CD4-positive, alpha-beta memory T cell (primary cell): Measurements from ENCODE around the gene ENOX2. TPM values are rescaled to one million over a fixed set of nuclear protein-coding genes. Genes with fewer than 3 reads are reported as not detected.
"Not testable (repeated sequence)": the region's sequence is repeated elsewhere in the genome, so short reads cannot be mapped to it uniquely, and the experiment has no call there.

Source experiments
- CTCF ChIA-PET: fragments of 350-600 bp; sonication (Branson Sonifier 250); formaldehyde crosslinking; loops from one replicate; lab custom pipeline; 2021; ENCODE audit warnings: inconsistent platforms; ENCODE audit not compliant: partially characterized antibody; lab: Charles Lee
- POLR2A ChIA-PET: fragments of 350-600 bp; sonication (Branson Sonifier 250); formaldehyde crosslinking; loops from one replicate; lab custom pipeline; 2021; ENCODE audit not compliant: partially characterized antibody; lab: Charles Lee
- DNase-seq, 5 donors: peaks; one replicate each; pipeline versions ENCODE4 v3.0.0 to v3.0.0-alpha.2; 2020 to 2022; ENCODE audit warnings: mixed read lengths in 1 of 5
- H3K27ac ChIP-seq: one replicate; pipeline ENCODE4 v1.7.0; 2013; ENCODE audit warnings: low read depth, low read length
- H3K27me3 ChIP-seq: 2 replicates; pipeline ENCODE4 v1.7.0; 2013; ENCODE audit warnings: mild to moderate bottlenecking, low read length, moderate library complexity; ENCODE audit not compliant: insufficient read depth
- H3K36me3 ChIP-seq: 2 replicates; pipeline ENCODE4 v1.7.0; 2013; ENCODE audit warnings: mild to moderate bottlenecking, low read length, moderate library complexity; ENCODE audit not compliant: insufficient read depth
- H3K4me1 ChIP-seq: 2 replicates; pipeline ENCODE4 v1.7.0; 2013; ENCODE audit warnings: mild to moderate bottlenecking, low read length, moderate library complexity; ENCODE audit not compliant: insufficient read depth
- H3K4me3 ChIP-seq, 2 donors: one replicate each; pipeline ENCODE4 v1.7.0; 2013; ENCODE audit warnings: low read length in 2 of 2, mild to moderate bottlenecking in 1 of 2
- H3K9me3 ChIP-seq, 2 donors: one replicate each; pipeline ENCODE4 v1.7.0; 2013; ENCODE audit warnings: low read length in 2 of 2, control low read depth in 1 of 2; ENCODE audit not compliant: control insufficient read depth in 1 of 2
- H3K27ac Mint-ChIP-seq, 7 donors: one replicate each; pipeline ENCODE4 v1.8.0; 2020 to 2021; ENCODE audit warnings: mixed read lengths in 7 of 7, mild to moderate bottlenecking in 6 of 7, inconsistent platforms in 3 of 7, moderate library complexity in 3 of 7
- H3K27me3 Mint-ChIP-seq, 2 donors: one replicate each; pipeline ENCODE4 v1.8.0; 2020 to 2021; ENCODE audit warnings: mixed read lengths in 2 of 2
- H3K36me3 Mint-ChIP-seq, 2 donors: one replicate each; pipeline ENCODE4 v1.8.0; 2020 to 2021; ENCODE audit warnings: mixed read lengths in 2 of 2, inconsistent platforms in 1 of 2, mild to moderate bottlenecking in 1 of 2
- H3K4me1 Mint-ChIP-seq, 4 donors: one replicate each; pipeline ENCODE4 v1.8.0; 2020 to 2021; ENCODE audit warnings: mixed read lengths in 4 of 4, mild to moderate bottlenecking in 1 of 4
- H3K4me3 Mint-ChIP-seq, 8 donors: one replicate each; pipeline ENCODE4 v1.8.0; 2020 to 2021; ENCODE audit warnings: mixed read lengths in 8 of 8, mild to moderate bottlenecking in 7 of 8, moderate library complexity in 6 of 8, inconsistent platforms in 3 of 8
- H3K9me3 Mint-ChIP-seq, 8 donors: one replicate each; pipeline ENCODE4 v1.8.0; 2020 to 2021; ENCODE audit warnings: mixed read lengths in 8 of 8, mild to moderate bottlenecking in 5 of 8, inconsistent platforms in 3 of 8, moderate library complexity in 1 of 8
- intact Hi-C: fragments of 100-400 bp; cut with micrococcal nuclease; formaldehyde crosslinking; loops from one replicate; pipeline ENCODE4 v1.15.1; 2023
- polyA plus RNA-seq, 2 donors: library from polyadenylated mRNA; unstranded; fragments of 300-500 nt; fragmentation: Illumina TruSeq; gene quantifications; one replicate each; pipeline ENCODE4 v1.2.3, GENCODE V29; 2021
- total RNA-seq, 2 experiments: library from RNA; stranded (reverse); gene quantifications; one replicate each; pipeline ENCODE4 v1.2.3, GENCODE V29; 2021

The ENOX2 gene
- total and polyA plus RNA-seq, 4 experiments from 2014 or later = 13.6 to 19.3 (median 14.9) TPM

DNA sequence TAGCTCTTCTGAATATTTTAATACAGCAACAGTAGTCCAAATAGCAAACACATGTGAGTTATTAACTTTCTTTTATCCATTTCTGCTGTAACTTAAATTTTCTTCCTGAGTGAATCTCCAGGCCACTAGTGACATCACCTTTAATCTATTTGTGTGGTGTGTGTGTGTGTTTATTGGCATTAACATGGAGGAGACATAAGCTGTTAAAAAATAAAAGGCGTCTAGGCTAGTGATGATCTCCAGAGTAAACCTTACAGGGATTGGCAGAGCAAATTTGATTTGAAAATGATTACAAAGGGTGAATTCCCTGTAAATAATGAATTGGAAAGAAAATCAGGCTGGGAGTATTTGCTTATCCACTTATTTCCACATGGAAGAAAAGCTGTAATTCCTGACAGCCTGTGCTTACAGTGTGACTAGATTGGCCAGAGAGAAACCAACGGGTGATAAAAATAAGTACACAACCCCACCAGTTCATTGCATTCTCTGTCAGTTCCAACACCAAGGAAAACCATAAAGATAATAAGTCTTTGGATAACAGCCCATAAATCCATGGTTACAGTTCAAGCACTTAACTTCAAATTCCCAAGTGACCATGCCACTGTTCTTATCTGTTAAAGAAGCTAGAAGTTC, 186.1 kb downstream of the ENOX2 start:
- Mint-ChIP-seq H3K36me3 (peaks cover 0 to 2% of the 10 kb centered on the region in 2 donors), H3K27ac (no peak overlapping the region), H3K27me3 (no peaks in the 10 kb centered on the region), H3K4me1 (peaks cover 0 to 1% (median 0%) of the 10 kb centered on the region in 4 donors), H3K4me3 (no peak overlapping the region), H3K9me3 (no peaks in the 10 kb centered on the region)
- Histone ChIP-seq H3K4me3 (no peak overlapping the region), H3K27me3 (no peaks in the 10 kb centered on the region), H3K4me1 (no peaks in the 10 kb centered on the region), H3K36me3 (no peaks in the 10 kb centered on the region), H3K9me3 (no peaks in the 10 kb centered on the region), H3K27ac (no peak overlapping the region)
- CTCF ChIA-PET = no interaction called here
- intact Hi-C loops = no loop called here
- POLR2A ChIA-PET = no interaction called here
- no peak for DNase-seq

DNA sequence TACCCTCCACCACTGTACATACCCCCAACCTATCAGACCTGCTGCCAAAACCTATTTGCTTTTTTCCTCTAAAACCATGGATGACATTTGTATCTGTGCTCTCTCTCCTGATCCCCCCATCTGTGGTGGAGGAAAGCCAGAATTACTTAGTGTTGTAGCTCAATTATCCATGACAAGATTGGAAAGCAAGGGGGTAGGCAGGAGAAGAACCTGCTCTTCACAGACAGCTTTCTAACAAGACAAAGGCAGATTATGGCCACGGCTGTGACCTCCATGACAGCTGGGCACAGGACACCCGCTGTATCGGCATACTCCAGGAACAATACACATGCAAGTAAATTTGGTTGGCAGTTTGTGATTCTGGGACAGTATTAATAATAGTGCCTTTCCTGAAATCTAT, 186.7 kb downstream of the ENOX2 start:
- Histone ChIP-seq H3K36me3 (no peaks in the 10 kb centered on the region), H3K27me3 (no peaks in the 10 kb centered on the region), H3K4me1 (no peaks in the 10 kb centered on the region), H3K9me3 (no peaks in the 10 kb centered on the region), H3K4me3 (no peak overlapping the region), H3K27ac (no peak overlapping the region)
- Mint-ChIP-seq H3K4me1 (peaks cover 0 to 1% (median 0%) of the 10 kb centered on the region in 4 donors), H3K9me3 (no peaks in the 10 kb centered on the region), H3K36me3 (peaks cover 0 to 4% of the 10 kb centered on the region in 2 donors), H3K4me3 (no peak overlapping the region), H3K27me3 (no peaks in the 10 kb centered on the region), H3K27ac (peak overlapping the region in 1 of 7 donors; percentile 0)
- DNase-seq = no peak
- ChIA-PET POLR2A (no interaction called here), CTCF (no interaction called here)
- intact Hi-C loops = no loop called here

DNA sequence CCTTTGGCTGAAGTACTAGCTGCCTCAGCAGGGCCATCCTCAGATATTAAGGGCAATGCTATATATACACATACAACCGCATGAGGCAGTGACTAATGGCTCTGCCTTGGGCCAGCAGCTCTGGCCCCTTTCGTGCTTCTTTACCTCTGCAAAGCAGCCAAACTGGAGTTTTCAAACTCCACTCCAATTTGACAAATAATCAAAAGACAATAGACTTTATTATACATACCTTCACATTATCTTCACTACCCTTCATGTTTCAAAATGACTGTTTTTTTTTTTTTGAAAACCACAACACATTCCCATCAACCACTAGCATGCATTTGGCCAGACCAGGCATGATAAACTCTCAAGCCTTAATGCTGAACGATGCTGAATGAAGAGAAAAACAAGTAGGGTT, 187.7 kb downstream of the ENOX2 start:
- CTCF ChIA-PET = no interaction called here
- no peaks in the 10 kb centered on the region for H3K9me3 Mint-ChIP-seq
- no peak overlapping the region for H3K4me3 Mint-ChIP-seq

DNA sequence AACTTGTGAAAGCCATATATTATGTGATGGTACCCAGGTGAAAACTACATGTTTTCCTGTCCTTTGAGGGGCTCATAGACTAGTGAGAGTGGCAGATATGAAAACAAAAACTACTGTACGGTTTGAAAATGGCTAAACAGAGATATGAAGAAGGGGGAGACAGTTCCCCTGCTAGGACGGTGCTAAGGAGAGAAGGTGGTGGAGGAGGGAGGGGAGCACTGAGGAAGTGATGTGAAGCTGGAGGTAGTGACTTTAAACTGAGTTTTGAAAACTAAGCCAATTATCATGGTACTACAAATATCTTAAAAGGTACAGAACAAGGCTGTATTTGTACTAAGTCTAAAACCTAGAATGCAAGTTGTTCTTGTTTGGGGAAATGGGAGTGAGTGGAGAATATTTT, 188.3 kb downstream of the ENOX2 start:
- Histone ChIP-seq H3K27ac (no peak overlapping the region), H3K9me3 (no peaks in the 10 kb centered on the region), H3K27me3 (no peaks in the 10 kb centered on the region), H3K4me3 (no peak overlapping the region), H3K36me3 (no peaks in the 10 kb centered on the region), H3K4me1 (no peaks in the 10 kb centered on the region)
- no peak for DNase-seq
- Mint-ChIP-seq H3K9me3 (no peaks in the 10 kb centered on the region), H3K36me3 (peaks cover 0 to 3% of the 10 kb centered on the region in 2 donors), H3K27ac (no peak overlapping the region), H3K27me3 (no peaks in the 10 kb centered on the region), H3K4me3 (no peak overlapping the region), H3K4me1 (peaks cover 0 to 1% (median 0%) of the 10 kb centered on the region in 4 donors)
- intact Hi-C loops = no loop called here
- ChIA-PET CTCF (no interaction called here), POLR2A (no interaction called here)

More for the DNA sequence above, 187.7 kb downstream of the ENOX2 start:
- intact Hi-C loops = no loop called here
- H3K27me3 Mint-ChIP-seq = no peaks in the 10 kb centered on the region
- Histone ChIP-seq H3K4me3 (no peak overlapping the region), H3K4me1 (no peaks in the 10 kb centered on the region), H3K9me3 (no peaks in the 10 kb centered on the region), H3K36me3 (no peaks in the 10 kb centered on the region), H3K27me3 (no peaks in the 10 kb centered on the region), H3K27ac (no peak overlapping the region)
- H3K27ac Mint-ChIP-seq = no peak overlapping the region
- H3K4me1 Mint-ChIP-seq = peaks cover 0 to 1% (median 0%) of the 10 kb centered on the region in 4 donors
- no peak for DNase-seq
- H3K36me3 Mint-ChIP-seq = peaks cover 0 to 5% of the 10 kb centered on the region in 2 donors
- POLR2A ChIA-PET = no interaction called here

DNA sequence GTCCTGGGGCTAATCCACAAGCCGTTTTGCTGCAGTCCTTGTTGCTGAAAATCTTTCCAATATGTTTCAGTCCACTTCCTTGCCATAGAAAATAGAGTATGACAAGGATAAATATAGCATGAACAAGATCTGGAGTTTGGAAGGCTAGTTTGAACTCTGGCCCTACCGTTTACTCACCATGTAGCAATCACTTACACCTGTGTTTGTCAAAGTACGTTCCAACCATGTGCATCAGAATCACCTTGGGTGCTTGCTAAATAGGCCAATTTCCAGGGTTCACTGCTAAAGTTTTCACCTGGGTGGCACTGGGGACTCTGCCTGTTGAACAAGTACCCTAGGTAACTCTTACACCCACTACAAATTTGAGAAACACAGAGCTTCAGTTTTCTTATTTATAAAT, 188.9 kb downstream of the ENOX2 start:
- CTCF ChIA-PET = no interaction called here
- no peaks in the 10 kb centered on the region for H3K36me3 ChIP-seq
- H3K27me3 Mint-ChIP-seq = no peaks in the 10 kb centered on the region
- no peak overlapping the region for H3K4me3 ChIP-seq
- H3K27ac Mint-ChIP-seq = no peak overlapping the region
- H3K9me3 ChIP-seq = no peaks in the 10 kb centered on the region
- no peak overlapping the region for H3K4me3 Mint-ChIP-seq
- POLR2A ChIA-PET = no interaction called here
- no peak for DNase-seq
- H3K36me3 Mint-ChIP-seq = peaks cover 0 to 3% of the 10 kb centered on the region in 2 donors
- no peaks in the 10 kb centered on the region for H3K9me3 Mint-ChIP-seq
- no peak overlapping the region for H3K27ac ChIP-seq
- H3K4me1 Mint-ChIP-seq = peaks cover 0 to 1% (median 0%) of the 10 kb centered on the region in 4 donors
- no peaks in the 10 kb centered on the region for H3K4me1 ChIP-seq
- intact Hi-C loops = no loop called here
- H3K27me3 ChIP-seq = no peaks in the 10 kb centered on the region

DNA sequence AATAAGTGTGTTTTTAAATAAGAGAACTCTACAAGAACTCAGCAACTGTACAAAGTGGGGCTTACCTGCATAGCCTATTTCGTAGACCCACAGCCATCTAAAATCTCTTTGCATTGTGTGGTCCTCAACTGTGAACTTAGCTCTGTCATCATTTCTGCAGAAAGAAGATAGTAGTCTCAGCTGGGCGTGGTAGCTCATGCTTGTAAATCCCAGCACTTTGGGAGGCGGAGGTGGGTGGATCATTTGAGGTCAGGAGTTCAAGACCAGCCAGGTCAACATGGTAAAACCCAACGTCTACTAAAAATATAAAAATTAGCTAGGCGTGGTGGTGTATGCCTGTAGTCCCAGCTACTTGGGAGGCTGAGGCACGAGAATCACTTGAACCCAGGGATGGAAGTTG, 193.8 kb downstream of the ENOX2 start:
- H3K4me3 Mint-ChIP-seq, H3K27ac ChIP-seq, H3K27me3 Mint-ChIP-seq, H3K36me3 Mint-ChIP-seq, H3K36me3 ChIP-seq, intact Hi-C loops, H3K4me1 ChIP-seq, POLR2A ChIA-PET, H3K4me1 Mint-ChIP-seq, H3K9me3 Mint-ChIP-seq, DNase-seq, H3K9me3 ChIP-seq, H3K4me3 ChIP-seq, H3K27ac Mint-ChIP-seq, CTCF ChIA-PET, H3K27me3 ChIP-seq: not testable (repeated sequence)

DNA sequence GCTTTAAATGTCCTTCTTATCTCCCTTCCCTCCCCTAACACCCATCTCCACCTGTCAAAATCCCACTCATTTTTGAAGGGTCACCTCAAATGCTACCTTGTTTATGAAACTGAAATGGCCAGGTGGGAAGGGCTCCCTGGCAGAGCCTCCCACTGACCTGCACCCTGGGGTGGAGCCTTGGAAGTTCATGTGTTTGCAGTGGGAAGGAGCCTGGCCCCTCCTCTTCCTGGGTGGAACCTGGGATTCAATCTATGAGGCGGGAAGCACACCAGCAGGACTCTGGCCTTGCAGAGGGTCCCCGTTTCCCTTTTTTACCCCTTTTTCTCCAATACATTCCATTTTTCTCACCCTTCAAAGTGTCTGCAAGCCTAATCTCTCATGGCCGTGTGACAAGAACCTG, 197.4 kb downstream of the ENOX2 start:
- H3K4me1 Mint-ChIP-seq = no peaks in the 10 kb centered on the region

More for the DNA sequence above, 197.4 kb downstream of the ENOX2 start:
- no peaks in the 10 kb centered on the region for H3K4me1 ChIP-seq
- Mint-ChIP-seq H3K27me3 (no peaks in the 10 kb centered on the region), H3K27ac (no peak overlapping the region), H3K4me3 (no peak overlapping the region), H3K36me3 (peaks cover 0 to 3% of the 10 kb centered on the region in 2 donors), H3K9me3 (no peaks in the 10 kb centered on the region)
- no peak overlapping the region for H3K27ac ChIP-seq
- no peak overlapping the region for H3K4me3 ChIP-seq
- POLR2A ChIA-PET = no interaction called here
- H3K27me3 ChIP-seq = no peaks in the 10 kb centered on the region
- intact Hi-C loops = no loop called here
- H3K36me3 ChIP-seq = no peaks in the 10 kb centered on the region
- CTCF ChIA-PET = no interaction called here
- no peaks in the 10 kb centered on the region for H3K9me3 ChIP-seq
- no peak for DNase-seq
